ENCODE data around the gene PAK5.

The PAK5 gene

DNA sequence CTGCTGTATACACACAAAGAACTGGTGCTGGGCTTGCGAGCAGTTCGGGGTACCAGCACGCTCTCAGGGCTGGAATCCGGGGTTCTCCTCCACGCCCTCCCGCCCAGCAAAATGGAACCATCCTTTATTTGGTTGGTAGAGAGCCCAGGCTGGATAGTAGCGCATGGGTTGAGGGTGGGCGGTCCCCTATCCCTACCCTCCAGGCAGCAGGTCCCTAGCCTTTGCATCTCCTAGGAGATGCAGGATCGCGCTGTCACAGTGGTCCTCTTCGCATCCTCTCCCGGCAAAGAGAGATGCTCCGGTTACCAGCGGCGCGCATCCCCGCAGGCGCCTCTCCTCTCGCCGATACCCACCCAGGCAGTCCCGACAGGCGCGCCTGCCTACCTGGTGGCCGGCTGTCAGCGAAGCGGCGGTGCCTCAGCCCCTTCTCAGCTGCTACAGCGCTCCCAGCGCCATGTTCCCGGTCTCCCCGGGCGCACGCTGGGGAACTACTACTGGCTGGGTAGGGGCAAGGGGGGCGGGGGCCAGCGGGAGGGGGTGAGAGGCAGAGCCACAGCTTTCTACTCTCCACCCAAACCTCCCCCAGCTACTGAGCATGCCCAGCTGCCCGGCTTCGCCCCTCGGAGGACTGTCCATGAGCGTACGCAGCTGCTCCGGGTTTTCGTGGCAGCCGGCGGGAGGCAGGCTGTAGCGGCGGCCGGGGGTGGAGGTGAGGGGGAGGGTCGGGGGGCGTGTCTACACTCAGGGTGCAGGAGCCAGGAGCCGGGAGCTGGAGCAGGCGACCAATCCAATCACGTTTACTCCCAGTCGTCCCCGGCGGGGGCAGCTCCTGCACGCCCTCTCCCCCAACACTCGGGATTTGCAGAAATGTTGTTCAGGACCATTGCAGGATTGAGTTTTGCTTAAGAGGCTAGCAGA, at the start of gene PAK5:
Gene PAK5 (minus strand): TSS at position 699 of the 918 bp plus-strand sequence. CDS start 194,748 bp downstream, outside the sequence.
- DNase-seq: no peak

DNA sequence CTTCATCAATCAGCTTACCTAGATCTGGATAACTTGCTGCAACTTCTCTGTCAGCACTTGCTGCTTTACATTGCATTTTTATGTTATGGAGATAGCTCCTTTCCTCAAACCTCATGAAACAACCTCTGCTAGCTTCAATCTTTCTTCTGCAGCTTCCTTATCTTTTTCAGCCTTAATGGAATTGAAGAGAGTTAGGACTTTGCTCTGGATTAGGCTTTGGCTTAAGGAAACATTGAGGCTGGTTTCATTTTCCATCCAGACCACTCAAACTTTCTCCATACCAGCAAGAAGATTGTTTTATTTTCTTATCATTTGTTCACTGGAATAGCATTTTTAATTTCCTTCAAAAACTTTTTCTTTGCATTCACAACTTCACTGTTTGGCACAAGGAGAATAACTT, 48.8 kb upstream of the PAK5 start:
- no peak for DNase-seq

DNA sequence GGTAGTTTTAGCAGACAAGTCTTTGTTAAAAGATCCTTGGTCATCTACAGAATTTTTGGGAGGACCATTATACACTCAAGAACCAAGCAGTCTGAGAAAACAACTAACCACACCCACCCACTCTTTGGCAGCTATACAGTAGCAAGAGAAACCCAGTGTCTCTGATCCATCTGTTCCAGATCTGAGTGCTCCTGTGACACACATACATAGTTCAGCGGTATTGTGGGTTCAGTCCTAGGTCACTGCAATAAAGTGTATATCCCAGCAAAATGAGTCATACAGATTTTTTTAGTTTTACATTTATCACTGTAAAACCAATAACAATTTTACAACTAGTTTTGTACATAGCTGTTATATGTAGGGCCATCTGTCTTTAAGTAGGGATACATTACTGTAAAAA, 47.4 kb upstream of the PAK5 start:
- no peak for DNase-seq

DNA sequence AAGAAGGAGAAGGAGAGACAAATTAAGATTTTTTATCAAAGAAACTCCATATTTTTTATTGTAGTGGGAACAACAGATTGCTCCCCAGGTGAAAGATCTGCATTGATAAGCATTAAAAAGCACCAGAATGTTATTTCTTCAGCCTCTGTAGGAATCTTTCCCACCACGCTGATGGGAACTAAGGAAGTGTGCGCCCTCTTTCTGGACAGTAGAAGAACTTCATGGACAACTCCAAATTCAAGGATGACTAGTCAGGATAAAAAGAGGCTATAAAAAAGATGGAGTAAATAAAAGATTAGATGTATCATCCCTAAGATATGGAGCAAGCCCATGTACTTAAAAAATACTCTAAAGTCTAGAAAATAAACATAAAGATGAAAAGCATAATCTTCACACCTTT, 45.8 kb upstream of the PAK5 start:
- no peak for DNase-seq

- DNase-seq: no peak
Observed at GRCh38 chr20:9884061-9884460, 45.2 kb upstream of the PAK5 start.

DNA sequence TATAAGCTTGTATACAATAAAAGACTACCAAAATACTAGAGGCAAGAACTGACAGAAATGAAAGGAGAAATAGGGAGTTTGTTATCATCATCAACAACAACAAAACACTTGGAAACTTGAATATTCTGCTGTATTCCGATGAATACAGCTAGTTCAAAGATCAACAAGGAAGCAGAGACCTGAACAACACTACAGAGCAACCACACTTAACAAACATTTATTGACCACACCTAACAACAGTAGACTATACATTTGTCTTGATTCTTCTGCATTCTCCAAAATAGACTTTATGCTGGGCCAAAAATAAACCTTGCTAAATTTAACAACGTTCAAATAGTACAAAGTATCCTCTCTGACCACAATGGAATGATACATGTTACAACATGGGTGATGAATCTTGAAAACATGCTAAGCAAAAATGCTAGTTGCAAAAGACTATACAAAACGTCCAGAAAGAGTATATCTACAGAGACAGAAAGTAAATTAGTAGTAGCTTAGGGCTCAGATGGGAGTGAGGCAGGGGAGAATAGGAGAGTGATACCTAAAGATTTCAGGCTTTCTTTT, 39.1 kb upstream of the PAK5 start:
- DNase-seq: no peak

GRCh38 chr20:9867196-9867980, 28.5 kb upstream of the PAK5 start:
- no peak for DNase-seq

DNA sequence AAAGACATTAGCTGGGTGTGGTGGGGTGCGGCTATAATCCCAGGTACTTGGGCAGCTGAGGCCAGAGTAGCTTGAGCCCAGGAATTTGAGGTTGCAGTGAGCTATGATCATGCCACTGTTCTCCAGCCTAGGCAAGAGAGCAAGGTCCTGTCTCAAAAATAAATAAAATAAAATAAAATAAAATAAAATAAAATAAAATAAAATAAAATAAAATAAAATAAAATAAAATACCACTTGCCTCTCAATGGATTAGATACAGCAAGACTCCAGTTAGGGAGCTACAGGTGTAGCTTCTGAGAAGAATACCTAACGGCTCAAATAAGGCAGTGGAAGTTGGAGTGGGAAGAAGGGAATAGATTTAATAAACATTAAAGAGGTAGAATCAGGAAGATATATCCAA, 13.7 kb upstream of the PAK5 start:
- DNase-seq: no peak

- no peak for DNase-seq
Observed at GRCh38 chr20:9839626-9840025, 750 bp upstream of the PAK5 start.

- DNase-seq: no peak
Observed at GRCh38 chr20:9838035-9838377, 870 bp downstream of the PAK5 start.

DNA sequence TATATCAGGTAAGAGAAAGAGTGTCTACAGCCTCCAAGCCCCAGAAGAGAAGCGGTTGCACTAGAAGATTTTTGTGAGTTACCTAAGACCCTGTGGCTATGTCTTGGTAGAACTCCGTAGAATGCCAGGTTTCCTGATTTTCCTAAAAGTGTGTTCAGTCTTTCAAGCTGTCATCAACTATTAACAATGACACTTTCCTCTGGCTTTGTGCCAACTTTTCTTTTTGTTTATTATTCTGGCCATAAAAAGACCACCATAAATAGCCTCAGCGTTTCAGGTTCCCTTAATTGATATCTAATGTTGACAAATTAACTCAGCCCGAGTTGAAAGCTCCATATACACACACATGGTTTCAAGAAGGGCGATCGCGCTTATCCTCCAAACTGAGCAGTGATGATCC, 1.2 kb downstream of the PAK5 start:
- DNase-seq: no peak

DNA sequence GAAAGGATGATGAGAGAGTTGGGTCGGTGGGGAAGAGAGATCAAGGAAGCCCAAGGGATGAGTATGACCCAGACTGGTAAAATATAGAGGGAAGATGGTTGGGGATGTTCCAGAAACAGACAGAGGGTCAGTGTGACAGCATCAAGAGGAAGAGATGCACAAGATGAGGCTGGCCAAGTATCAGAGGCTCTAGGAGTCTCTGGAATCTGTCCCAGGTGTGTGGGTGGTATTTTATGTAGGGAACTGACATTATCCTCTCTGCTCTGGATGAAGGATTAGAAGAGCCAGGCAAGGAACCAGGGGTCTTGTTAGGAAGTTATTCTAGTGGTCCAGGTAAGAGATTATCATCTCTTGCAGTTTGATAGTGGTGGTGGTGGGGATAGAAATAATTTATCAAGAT, 3.6 kb downstream of the PAK5 start:
- no peak for DNase-seq

DNA sequence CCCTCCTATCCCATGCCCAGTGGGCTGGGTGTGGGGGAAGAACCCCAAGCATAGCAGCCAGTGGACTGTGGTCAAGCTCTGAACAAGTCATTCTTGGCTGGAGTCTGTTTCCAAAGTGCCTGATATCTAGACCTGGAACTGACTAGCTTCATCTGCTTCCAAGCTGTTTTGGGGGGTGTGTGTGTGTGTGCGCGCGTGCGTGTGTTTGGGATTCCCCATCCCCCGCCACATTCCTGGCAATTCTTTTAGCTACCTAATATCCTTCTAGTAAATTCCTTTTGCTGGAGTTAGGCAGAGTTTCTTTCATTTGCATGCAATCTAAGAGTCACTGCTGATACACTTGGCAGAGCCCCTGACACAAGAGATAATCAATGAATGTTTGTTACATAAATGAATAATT, 7.8 kb downstream of the PAK5 start:
- no peak for DNase-seq

- DNase-seq: no peak
Observed at GRCh38 chr20:9829835-9830234, 9.0 kb downstream of the PAK5 start.

DNA sequence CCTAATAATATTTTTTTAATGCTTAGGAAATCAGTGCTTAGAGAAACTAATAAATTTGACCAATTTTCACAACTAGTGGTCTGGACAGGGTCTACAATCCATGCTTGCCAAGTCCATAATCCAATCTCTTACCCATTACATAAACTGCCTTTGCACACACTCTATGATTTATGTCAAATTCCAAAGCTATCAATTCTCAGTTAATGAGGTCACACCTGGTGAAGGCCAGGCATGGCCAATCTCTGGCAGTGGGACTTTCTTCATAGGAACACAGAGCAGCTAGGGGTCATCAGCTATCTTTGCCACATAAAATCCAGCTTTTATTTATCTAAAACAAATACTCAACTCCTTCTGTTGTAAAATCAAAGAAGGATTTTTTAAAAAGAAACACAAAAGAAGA, 21.2 kb downstream of the PAK5 start:
- DNase-seq: no peak

- no peak for DNase-seq
Observed at GRCh38 chr20:9815632-9816031, 23.2 kb downstream of the PAK5 start.

GRCh38 chr20:9810738-9811137, 28.1 kb downstream of the PAK5 start:
- DNase-seq: no peak

DNA sequence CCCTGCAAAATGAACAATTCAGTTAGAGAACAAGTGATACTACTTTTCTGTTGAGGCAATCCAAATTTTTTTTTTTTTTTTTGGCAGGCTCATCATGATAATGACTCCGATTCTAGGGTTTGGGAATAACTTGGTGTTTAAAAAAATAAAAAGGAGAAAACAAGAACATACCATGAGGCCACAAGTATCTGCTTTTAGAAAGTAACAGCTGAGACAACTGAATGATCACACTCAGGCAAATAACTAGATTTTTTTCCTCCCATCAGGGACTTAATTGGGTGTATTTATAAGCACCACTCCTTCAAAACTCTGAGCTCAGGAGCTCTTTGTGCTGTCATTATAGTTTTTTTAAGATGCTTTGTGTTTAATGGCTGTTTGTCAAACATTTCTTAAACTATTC, 29.6 kb downstream of the PAK5 start:
- DNase-seq: no peak

DNA sequence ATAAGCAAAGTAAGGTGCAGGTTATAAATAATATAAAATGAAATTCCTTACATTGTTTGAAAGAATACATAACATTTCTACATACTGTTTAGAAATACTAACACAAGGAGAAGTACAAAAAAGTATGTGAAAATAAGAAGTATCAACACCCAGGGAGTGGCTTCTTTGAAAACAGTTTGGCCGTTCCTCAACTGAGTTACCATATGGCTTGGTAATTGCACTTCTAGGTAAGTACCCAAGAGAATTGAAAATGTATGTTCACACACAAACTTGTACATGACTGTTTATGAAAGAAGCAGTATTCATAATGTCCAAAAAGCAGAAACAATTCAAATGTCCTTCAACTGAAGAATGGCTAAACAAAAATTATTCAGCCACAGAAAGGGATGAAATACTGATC, 30.7 kb downstream of the PAK5 start:
- DNase-seq: no peak

DNA sequence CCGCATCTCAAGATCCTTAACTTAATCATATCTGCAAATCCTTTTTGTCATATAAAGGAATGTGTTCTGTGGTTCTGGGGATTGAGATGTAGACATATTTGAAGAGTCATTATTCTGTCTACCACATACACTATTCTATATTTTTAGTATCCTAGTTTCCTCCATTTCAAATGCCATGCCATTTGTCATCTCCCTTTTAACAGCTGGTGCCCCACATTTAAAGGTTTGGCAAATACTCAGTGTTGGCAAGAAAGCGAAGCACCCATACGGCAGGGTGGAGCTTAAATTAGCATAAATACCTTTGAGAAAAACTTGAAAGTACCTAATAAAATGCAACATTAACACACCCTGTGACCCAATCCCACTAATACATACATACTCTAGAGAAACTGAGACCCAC, 31.7 kb downstream of the PAK5 start:
- no peak for DNase-seq

- no peak for DNase-seq
Observed at GRCh38 chr20:9800421-9800820, 38.5 kb downstream of the PAK5 start.

GRCh38 chr20:9794831-9795230, 44.0 kb downstream of the PAK5 start:
- DNase-seq: no peak

GRCh38 chr20:9792674-9793073, 46.2 kb downstream of the PAK5 start:
- DNase-seq: no peak

DNA sequence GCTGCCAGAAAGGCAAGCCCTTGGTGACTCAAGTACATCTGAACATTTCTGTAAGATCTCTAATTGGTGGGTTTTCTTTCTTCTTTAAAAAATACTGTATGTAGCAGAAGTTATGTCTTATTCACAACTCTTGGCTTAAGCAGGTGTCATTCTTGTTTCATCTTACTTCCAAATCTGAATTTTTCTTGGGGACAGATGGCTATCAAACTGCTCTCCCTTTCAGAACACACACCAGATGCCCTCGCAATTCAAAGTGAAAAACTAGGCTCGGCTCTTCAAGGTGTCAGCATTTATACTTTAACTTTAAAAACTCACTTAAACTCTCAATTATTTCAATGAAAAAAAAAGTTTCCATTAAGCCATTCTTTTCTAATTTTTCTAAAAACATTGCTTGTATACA, 49.7 kb downstream of the PAK5 start:
- DNase-seq: no peak
